Subcutaneous adipose tissue (tissue), 4 donors: ENCODE data around the gene MEIS2. TPM values are rescaled to one million over a fixed set of nuclear protein-coding genes. Genes with fewer than 3 reads are reported as not detected.

Experiments
- CTCF ChIP-seq: fragments of 450-650 bp; IDR thresholded peaks from one replicate; pipeline ENCODE4 v1.5.1; 2016; ENCODE audit warnings: low read depth, mild to moderate bottlenecking, control low read depth, antibody characterized with exemption, moderate library complexity
- total RNA-seq, 4 donors: library from RNA; depleted of rRNA; stranded (reverse); fragments of >200 nt; gene quantifications; one replicate each; pipeline ENCODE4 v1.1.0, GENCODE V29; 2016

MEIS2 gene
- total RNA-seq, 4 donors from 2014 or later, result 10.3 to 21.7 (median 14.9) TPM

- no peak for TF ChIP-seq CTCF
Measured at GRCh38 chr15:36994790-36995189, 105.6 kb downstream of the MEIS2 start.

GRCh38 chr15:36992454-36992853 lies 107.9 kb downstream of the MEIS2 start:
- TF ChIP-seq CTCF, result no peak

- no peak for TF ChIP-seq CTCF
Measured at GRCh38 chr15:36988947-36989346, 111.4 kb downstream of the MEIS2 start.

GRCh38 chr15:36982430-36982829 lies 117.9 kb downstream of the MEIS2 start:
- TF ChIP-seq CTCF, result no peak

- no peak for TF ChIP-seq CTCF
Measured at GRCh38 chr15:36978625-36979024, 121.7 kb downstream of the MEIS2 start.

GRCh38 chr15:36978126-36978525 lies 122.2 kb downstream of the MEIS2 start:
- TF ChIP-seq CTCF, result no peak

GRCh38 chr15:36977659-36978058 lies 122.7 kb downstream of the MEIS2 start:
- TF ChIP-seq CTCF, result no peak

- TF ChIP-seq CTCF, result no peak
Measured at GRCh38 chr15:36972704-36973103, 127.6 kb downstream of the MEIS2 start.
